Esophagus muscularis mucosa (tissue), 4 donors: ENCODE measurements around the gene DAB1. TPM values are rescaled to one million over a fixed set of nuclear protein-coding genes. Genes with fewer than 3 reads are reported as not detected.

Experiments used
- DNase-seq: peaks from one replicate; pipeline ENCODE4 v3.0.0-alpha.2; 2017; ENCODE audit errors: extremely low spot score
- H3K27ac ChIP-seq, 4 donors: fragments of 200-600 bp; sonication (generic); replicated peaks in 1 of 4; 1 replicate in 3 of 4; 2 replicates in 1 of 4; pipeline ENCODE4 v1.5.1; 2016 to 2019; ENCODE audit warnings: mild to moderate bottlenecking in 1 of 4
- H3K27me3 ChIP-seq, 4 donors: fragments of 200-600 bp; sonication (generic); one replicate each; pipeline versions ENCODE4 v1.5.1 to v1.6.0; 2016 to 2019
- H3K36me3 ChIP-seq, 4 donors: fragments of 200-600 bp; sonication (generic); one replicate each; pipeline ENCODE4 v1.5.1; 2016 to 2019
- H3K4me1 ChIP-seq, 4 donors: fragments of 200-600 bp; sonication (generic); one replicate each; pipeline ENCODE4 v1.5.1; 2016 to 2019
- H3K4me3 ChIP-seq, 4 donors: fragments of 200-600 bp; sonication (generic); 1 replicate in 2 of 4; 2 replicates in 2 of 4; pipeline ENCODE4 v1.5.1; 2016 to 2019; ENCODE audit warnings: mild to moderate bottlenecking in 4 of 4, moderate library complexity in 1 of 4
- H3K9me3 ChIP-seq, 4 donors: fragments of 200-600 bp; sonication (generic); 1 replicate in 3 of 4; 2 replicates in 1 of 4; pipeline ENCODE4 v1.5.1; 2016 to 2019
- CTCF ChIP-seq, 3 experiments: fragments of 200-600 bp in 2 of 3; fragments of 450-650 bp in 1 of 3; sonication (generic) in 2 of 3; IDR thresholded peaks; one replicate each; pipeline ENCODE4 v1.5.1; 2017 to 2019; ENCODE audit warnings: antibody characterized with exemption in 3 of 3, mild to moderate bottlenecking in 2 of 3, moderate library complexity in 1 of 3
- EP300 ChIP-seq: sonication (generic); formaldehyde crosslinking; IDR thresholded peaks from one replicate; pipeline ENCODE4 v1.6.1; 2017; ENCODE audit warnings: antibody characterized with exemption
- POLR2A ChIP-seq: fragments of 450-650 bp; IDR thresholded peaks from one replicate; pipeline ENCODE4 v1.6.1; 2017; ENCODE audit warnings: antibody characterized with exemption, moderate library complexity, mild to moderate bottlenecking, low read depth
- POLR2AphosphoS5 ChIP-seq, 2 donors: sonication (generic); formaldehyde crosslinking; IDR thresholded peaks; one replicate each; pipeline ENCODE4 v1.6.1; 2017; ENCODE audit warnings: antibody characterized with exemption in 2 of 2
- WGBS: methylation state at CpG from one replicate; pipeline ENCODE4 v1.1.5; 2018; 5-methylcytosine and 5-hydroxymethylcytosine counted together
- intact Hi-C: fragments of 100-400 bp; cut with DNase I; formaldehyde crosslinking; loops from one replicate; pipeline ENCODE4 v1.15.1; 2023
- total RNA-seq, 4 donors: library from RNA; depleted of rRNA; stranded (reverse); fragments of >200 nt; gene quantifications; one replicate each; pipeline versions ENCODE4 v1.1.0 to v1.2.1, GENCODE V29; 2016

Gene DAB1
- total RNA-seq, 4 donors from 2014 or later = 0.26 to 1.3 (median 0.37) TPM

GRCh38 chr1:57007472-57007871, 416.4 kb downstream of the DAB1 start:
- no peak overlapping the region for H3K4me3 ChIP-seq
- WGBS = 76% methylated on average over 2 of the region's 2 CpGs
- H3K4me1 ChIP-seq = peaks cover 0 to 2% (median 0%) of the 10 kb centered on the region in 4 donors
- intact Hi-C loops = no loop called here
- H3K36me3 ChIP-seq = no peaks in the 10 kb centered on the region
- no peak overlapping the region for H3K27ac ChIP-seq
- H3K9me3 ChIP-seq = no peaks in the 10 kb centered on the region
- DNase-seq = no peak
- no peaks in the 10 kb centered on the region for H3K27me3 ChIP-seq
- TF ChIP-seq POLR2A (no peak), CTCF (IDR thresholded peaks at IDR 0.05) (no peak), EP300 (no peak), POLR2AphosphoS5 (IDR thresholded peaks at IDR 0.05) (no peak)

GRCh38 chr1:57003398-57004139, 420.3 kb downstream of the DAB1 start:
- 57% methylated on average over 4 of the region's 4 CpGs for WGBS
- H3K4me3 ChIP-seq = no peak overlapping the region
- intact Hi-C loops = no loop called here
- no peak for TF ChIP-seq CTCF (IDR thresholded peaks at IDR 0.05)
- no peak for TF ChIP-seq POLR2A
- no peak for TF ChIP-seq POLR2AphosphoS5 (IDR thresholded peaks at IDR 0.05)
- no peak for TF ChIP-seq EP300
- no peaks in the 10 kb centered on the region for H3K27me3 ChIP-seq
- no peaks in the 10 kb centered on the region for H3K4me1 ChIP-seq
- no peaks in the 10 kb centered on the region for H3K36me3 ChIP-seq
- DNase-seq = no peak
- no peaks in the 10 kb centered on the region for H3K9me3 ChIP-seq
- H3K27ac ChIP-seq = no peak overlapping the region

- H3K27ac ChIP-seq = no peak overlapping the region
- no peaks in the 10 kb centered on the region for H3K9me3 ChIP-seq
- no peak for DNase-seq
- H3K4me1 ChIP-seq = no peaks in the 10 kb centered on the region
- intact Hi-C loops = no loop called here
- 89% methylated on average over 4 of the region's 4 CpGs for WGBS
- no peak for TF ChIP-seq POLR2A
- TF ChIP-seq POLR2AphosphoS5 (IDR thresholded peaks at IDR 0.05) = no peak
- TF ChIP-seq EP300 = no peak
- no peak for TF ChIP-seq CTCF (IDR thresholded peaks at IDR 0.05)
- no peak overlapping the region for H3K4me3 ChIP-seq
- H3K36me3 ChIP-seq = no peaks in the 10 kb centered on the region
- no peaks in the 10 kb centered on the region for H3K27me3 ChIP-seq
Measured at GRCh38 chr1:56995414-56996100, 428.3 kb downstream of the DAB1 start.

- DNase-seq = no peak
- 95% methylated on average over 5 of the region's 5 CpGs for WGBS
- no peaks in the 10 kb centered on the region for H3K27me3 ChIP-seq
- intact Hi-C loops = no loop called here
- H3K9me3 ChIP-seq = no peaks in the 10 kb centered on the region
- H3K4me3 ChIP-seq = no peak overlapping the region
- TF ChIP-seq POLR2A (no peak), POLR2AphosphoS5 (IDR thresholded peaks at IDR 0.05) (no peak), CTCF (IDR thresholded peaks at IDR 0.05) (no peak), EP300 (no peak)
- H3K4me1 ChIP-seq = no peaks in the 10 kb centered on the region
- H3K36me3 ChIP-seq = no peaks in the 10 kb centered on the region
- H3K27ac ChIP-seq = no peak overlapping the region
Measured at GRCh38 chr1:56993475-56993874, 430.4 kb downstream of the DAB1 start.
